GM12878 (cell line): ENCODE measurements around the gene YPEL4. TPM values are rescaled to one million over a fixed set of nuclear protein-coding genes. Genes with fewer than 3 reads are reported as not detected.
A peak's percentile ranks its signal among the peaks of the same experiment; 100 is the strongest.

Source experiments
- CREM ChIP-seq: IDR thresholded peaks from 2 replicates; pipeline ENCODE4 v1.6.1; 2014; ENCODE audit warnings: antibody characterized with exemption, low read depth
- EED ChIP-seq: sonication (generic); IDR thresholded peaks from 2 replicates; pipeline ENCODE4 v1.6.1; 2016; ENCODE audit warnings: antibody characterized with exemption, low read depth
- ETV6 ChIP-seq, 2 experiments: fragments of 450-650 bp in 1 of 2; IDR thresholded peaks in 1 of 2; conservative IDR thresholded peaks in 1 of 2; 2 replicates each; pipeline ENCODE4 v1.6.1; 2014; ENCODE audit warnings: antibody characterized with exemption in 1 of 2, borderline replicate concordance in 1 of 2, low read depth in 1 of 2, mild to moderate bottlenecking in 1 of 2, moderate library complexity in 1 of 2
- FOS ChIP-seq: IDR thresholded peaks from 3 replicates; pipeline ENCODE4 v1.6.1; 2011; ENCODE audit warnings: borderline replicate concordance; ENCODE audit not compliant: insufficient read length; ENCODE audit errors: extremely low read depth
- HDAC2 ChIP-seq: fragments of 200-600 bp; sonication (generic); IDR thresholded peaks from 2 replicates; pipeline ENCODE4 v1.6.1; 2017
- KLF5 ChIP-seq: fragments of 450-650 bp; IDR thresholded peaks from 2 replicates; pipeline ENCODE4 v1.6.1; 2014; ENCODE audit warnings: mild to moderate bottlenecking; ENCODE audit not compliant: partially characterized antibody
- MEF2A ChIP-seq: IDR thresholded peaks from 2 replicates; pipeline ENCODE4 v1.6.1; 2011; ENCODE audit warnings: low read depth, mild to moderate bottlenecking, low read length, moderate library complexity; ENCODE audit not compliant: insufficient read depth
- MTA2 ChIP-seq: fragments of 450-650 bp; IDR thresholded peaks from 2 replicates; pipeline ENCODE4 v1.6.1; 2016; ENCODE audit warnings: low read depth, mild to moderate bottlenecking, moderate library complexity
- MXI1 ChIP-seq: fragments of 150-350 bp; IDR thresholded peaks from 2 replicates; pipeline ENCODE4 v1.6.1; 2011; ENCODE audit warnings: low read depth, mild to moderate bottlenecking, inconsistent platforms, low read length, improper control_type of control experiment
- NFYA ChIP-seq: IDR thresholded peaks from 2 replicates; pipeline ENCODE4 v1.6.1; 2011; ENCODE audit warnings: low read depth, mild to moderate bottlenecking, low read length, improper control_type of control experiment, borderline replicate concordance
- NR2C1 ChIP-seq: fragments of 450-650 bp; IDR thresholded peaks from 2 replicates; pipeline ENCODE4 v1.6.1; 2017; ENCODE audit warnings: antibody characterized with exemption, mild to moderate bottlenecking, moderate library complexity
- NRF1 ChIP-seq: conservative IDR thresholded peaks from 2 replicates; pipeline ENCODE4 v1.6.1; 2011; ENCODE audit warnings: mild to moderate bottlenecking, low read depth, low read length, improper control_type of control experiment
- PAX5 ChIP-seq: IDR thresholded peaks from 2 replicates; pipeline ENCODE4 v1.6.1; 2011; ENCODE audit warnings: low read depth, low read length, borderline replicate concordance
- POU2F2 ChIP-seq: IDR thresholded peaks from 3 replicates; pipeline ENCODE4 v1.6.1; 2011; ENCODE audit warnings: low read depth, mild to moderate bottlenecking, low read length, borderline replicate concordance
- RFX5 ChIP-seq: IDR thresholded peaks from 2 replicates; pipeline ENCODE4 v1.6.1; 2011; ENCODE audit warnings: low read depth, low read length, improper control_type of control experiment
- RUNX3 ChIP-seq: IDR thresholded peaks from 2 replicates; pipeline ENCODE4 v1.6.1; 2012; ENCODE audit warnings: low read length, inconsistent platforms
- SREBF1 ChIP-seq: IDR thresholded peaks from 2 replicates; pipeline ENCODE4 v1.6.1; 2012; ENCODE audit warnings: mild to moderate bottlenecking, low read length
- STAT3 ChIP-seq: IDR thresholded peaks from 2 replicates; pipeline ENCODE4 v1.6.1; 2011; ENCODE audit warnings: low read depth, low read length, improper control_type of control experiment
- TCF12 ChIP-seq: IDR thresholded peaks from 2 replicates; pipeline ENCODE4 v1.6.1; 2011; ENCODE audit warnings: low read depth, mild to moderate bottlenecking, low read length
- TCF3 ChIP-seq: IDR thresholded peaks from 2 replicates; pipeline ENCODE4 v1.6.1; 2012; ENCODE audit warnings: low read depth, mild to moderate bottlenecking, low read length, borderline replicate concordance; ENCODE audit not compliant: insufficient read depth
- WRNIP1 ChIP-seq: IDR thresholded peaks from 2 replicates; pipeline ENCODE4 v1.6.1; 2011; ENCODE audit warnings: low read depth, low read length, improper control_type of control experiment, borderline replicate concordance
- polyA plus RNA-seq, 11 experiments: library from polyadenylated mRNA; depleted of rRNA in 4 of 11; unstranded in 6 of 11; stranded (reverse) in 5 of 11; fragments of >200 nt; fragmentation: Nextera tagmentation in 4 of 11; fragmentation: Illumina TruSeq in 1 of 11; extraction: Ambion mirVana in 4 of 11; extraction: Trizol in 1 of 11; gene quantifications; 1 replicate in 1 of 11; 2 replicates in 10 of 11; pipeline versions ENCODE4 v1.2.1 to v1.2.3, GENCODE V29; 2011 to 2016; ENCODE audit warnings: inconsistent platforms in 2 of 11, missing spikeins in 2 of 11, low read depth in 1 of 11
- total RNA-seq, 4 experiments: library from RNA; depleted of rRNA in 3 of 4; stranded (reverse); fragments of >200 nt in 3 of 4; fragmentation: Illumina TruSeq in 1 of 4; extraction: Trizol in 1 of 4; gene quantifications; 2 replicates each; pipeline versions ENCODE4 v1.2.1 to v1.2.3, GENCODE V29; 2013 to 2021
- TF ChIP-seq, protein P1 (sequence below): fragments of 150-350 bp; IDR thresholded peaks from 2 replicates; pipeline ENCODE4 v1.6.1; 2014; ENCODE audit warnings: mild to moderate bottlenecking, low read depth, low read length
- TF ChIP-seq, protein P2 (sequence below): IDR thresholded peaks from 2 replicates; pipeline ENCODE4 v1.6.1; 2012; ENCODE audit warnings: improper control_type of control experiment, low read depth, low read length; ENCODE audit not compliant: insufficient replicate concordance

Gene YPEL4
- total and polyA plus RNA-seq, 10 of the 15 experiments (the other 5 are each of a cell fraction or from before 2014, with no cell fraction given): 0.07 to 0.50 (median 0.13) TPM; not detected in 5

DNA sequence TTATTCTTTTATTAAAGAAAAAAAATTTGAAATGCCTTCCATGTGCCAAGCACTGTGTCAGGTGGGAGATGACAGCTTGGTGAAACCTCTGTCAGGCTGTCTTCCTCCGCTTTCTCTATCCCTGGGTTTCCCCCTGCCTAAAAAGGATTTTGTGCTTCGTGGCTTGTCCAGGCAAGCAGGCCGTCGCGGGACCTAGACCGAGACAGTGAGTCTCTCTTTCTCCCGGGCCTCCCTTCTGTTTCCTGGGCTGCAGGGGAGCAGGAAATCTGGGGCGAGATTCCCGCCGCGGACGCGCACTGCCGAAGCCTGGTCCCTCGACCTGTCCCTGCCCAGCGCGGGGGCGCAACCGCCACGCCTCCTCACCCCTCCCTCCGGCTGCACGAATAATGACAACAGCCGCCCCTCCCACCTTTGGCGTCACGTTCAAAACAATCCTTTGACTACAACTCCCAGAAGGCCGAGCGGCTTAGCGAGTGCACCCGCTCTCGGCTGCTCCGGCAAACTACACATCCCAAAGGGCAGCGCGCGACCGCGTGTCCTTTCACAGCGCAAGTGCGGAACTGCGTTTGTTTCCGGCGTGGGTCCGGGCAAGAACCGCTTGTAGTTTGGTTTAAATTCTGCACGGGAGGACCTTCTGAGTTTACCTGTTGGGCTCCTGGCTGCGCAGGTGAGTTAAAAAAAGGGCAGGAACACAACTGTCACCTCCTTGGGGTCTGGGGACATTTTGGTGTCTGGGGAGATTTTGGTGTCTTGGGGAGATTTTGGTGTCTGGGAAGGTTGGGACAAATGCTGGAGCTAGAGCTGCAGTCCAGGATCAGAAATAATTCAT is 7.7 kb upstream of the YPEL4 start, which contains the start of gene CLP1 (continued):
- TF ChIP-seq NRF1: peak; percentile 79
- TF ChIP-seq NR2C1: peak; percentile 81
- no peak for TF ChIP-seq WRNIP1
- TF ChIP-seq TCF12: no peak
- TF ChIP-seq STAT3: no peak
- TF ChIP-seq, protein P1, sequence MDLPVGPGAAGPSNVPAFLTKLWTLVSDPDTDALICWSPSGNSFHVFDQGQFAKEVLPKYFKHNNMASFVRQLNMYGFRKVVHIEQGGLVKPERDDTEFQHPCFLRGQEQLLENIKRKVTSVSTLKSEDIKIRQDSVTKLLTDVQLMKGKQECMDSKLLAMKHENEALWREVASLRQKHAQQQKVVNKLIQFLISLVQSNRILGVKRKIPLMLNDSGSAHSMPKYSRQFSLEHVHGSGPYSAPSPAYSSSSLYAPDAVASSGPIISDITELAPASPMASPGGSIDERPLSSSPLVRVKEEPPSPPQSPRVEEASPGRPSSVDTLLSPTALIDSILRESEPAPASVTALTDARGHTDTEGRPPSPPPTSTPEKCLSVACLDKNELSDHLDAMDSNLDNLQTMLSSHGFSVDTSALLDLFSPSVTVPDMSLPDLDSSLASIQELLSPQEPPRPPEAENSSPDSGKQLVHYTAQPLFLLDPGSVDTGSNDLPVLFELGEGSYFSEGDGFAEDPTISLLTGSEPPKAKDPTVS: no peak
- TF ChIP-seq ETV6 (conservative IDR thresholded peaks at IDR 0.05 in 1 of 2, IDR thresholded peaks at IDR 0.05 in 1 of 2; ENCODE audit: borderline replicate concordance in 1 of 2, low read depth in 1 of 2): no peak
- TF ChIP-seq POU2F2: no peak
- peak; percentile 89 for TF ChIP-seq KLF5
- no peak for TF ChIP-seq HDAC2
- TF ChIP-seq TCF3: no peak
- TF ChIP-seq NFYA: no peak
- TF ChIP-seq SREBF1: peak; percentile 85
- TF ChIP-seq MTA2: no peak
- peak; percentile 36; the same call in 1 of the 2 replicates for TF ChIP-seq PAX5
- peak; percentile 95 for TF ChIP-seq CREM
- TF ChIP-seq RFX5: no peak
- TF ChIP-seq MEF2A: 0 out of 2 replicates have a peak, but pooled peaks have one; percentile 17
- peak; percentile 67; the same call in 1 of the 2 replicates for TF ChIP-seq RUNX3
- no peak for TF ChIP-seq FOS
- TF ChIP-seq MXI1: peak; percentile 69; the same call in 1 of the 2 replicates
- TF ChIP-seq, protein P2, sequence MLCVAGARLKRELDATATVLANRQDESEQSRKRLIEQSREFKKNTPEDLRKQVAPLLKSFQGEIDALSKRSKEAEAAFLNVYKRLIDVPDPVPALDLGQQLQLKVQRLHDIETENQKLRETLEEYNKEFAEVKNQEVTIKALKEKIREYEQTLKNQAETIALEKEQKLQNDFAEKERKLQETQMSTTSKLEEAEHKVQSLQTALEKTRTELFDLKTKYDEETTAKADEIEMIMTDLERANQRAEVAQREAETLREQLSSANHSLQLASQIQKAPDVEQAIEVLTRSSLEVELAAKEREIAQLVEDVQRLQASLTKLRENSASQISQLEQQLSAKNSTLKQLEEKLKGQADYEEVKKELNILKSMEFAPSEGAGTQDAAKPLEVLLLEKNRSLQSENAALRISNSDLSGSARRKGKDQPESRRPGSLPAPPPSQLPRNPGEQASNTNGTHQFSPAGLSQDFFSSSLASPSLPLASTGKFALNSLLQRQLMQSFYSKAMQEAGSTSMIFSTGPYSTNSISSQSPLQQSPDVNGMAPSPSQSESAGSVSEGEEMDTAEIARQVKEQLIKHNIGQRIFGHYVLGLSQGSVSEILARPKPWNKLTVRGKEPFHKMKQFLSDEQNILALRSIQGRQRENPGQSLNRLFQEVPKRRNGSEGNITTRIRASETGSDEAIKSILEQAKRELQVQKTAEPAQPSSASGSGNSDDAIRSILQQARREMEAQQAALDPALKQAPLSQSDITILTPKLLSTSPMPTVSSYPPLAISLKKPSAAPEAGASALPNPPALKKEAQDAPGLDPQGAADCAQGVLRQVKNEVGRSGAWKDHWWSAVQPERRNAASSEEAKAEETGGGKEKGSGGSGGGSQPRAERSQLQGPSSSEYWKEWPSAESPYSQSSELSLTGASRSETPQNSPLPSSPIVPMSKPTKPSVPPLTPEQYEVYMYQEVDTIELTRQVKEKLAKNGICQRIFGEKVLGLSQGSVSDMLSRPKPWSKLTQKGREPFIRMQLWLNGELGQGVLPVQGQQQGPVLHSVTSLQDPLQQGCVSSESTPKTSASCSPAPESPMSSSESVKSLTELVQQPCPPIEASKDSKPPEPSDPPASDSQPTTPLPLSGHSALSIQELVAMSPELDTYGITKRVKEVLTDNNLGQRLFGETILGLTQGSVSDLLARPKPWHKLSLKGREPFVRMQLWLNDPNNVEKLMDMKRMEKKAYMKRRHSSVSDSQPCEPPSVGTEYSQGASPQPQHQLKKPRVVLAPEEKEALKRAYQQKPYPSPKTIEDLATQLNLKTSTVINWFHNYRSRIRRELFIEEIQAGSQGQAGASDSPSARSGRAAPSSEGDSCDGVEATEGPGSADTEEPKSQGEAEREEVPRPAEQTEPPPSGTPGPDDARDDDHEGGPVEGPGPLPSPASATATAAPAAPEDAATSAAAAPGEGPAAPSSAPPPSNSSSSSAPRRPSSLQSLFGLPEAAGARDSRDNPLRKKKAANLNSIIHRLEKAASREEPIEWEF: no peak
- peak; percentile 59 for TF ChIP-seq EED
